Posterior cingulate gyrus (tissue), 11 donors: Measurements from ENCODE around the gene SNX24.
"Not testable (repeated sequence)": the region's sequence is repeated elsewhere in the genome, so short reads cannot be mapped to it uniquely, and the experiment has no call there.

Source experiments
- DNase-seq, 10 donors: peaks; one replicate each; pipeline versions ENCODE4 v3.0.0 to v3.0.0-alpha.2; 2020 to 2021; ENCODE audit warnings: mixed read lengths in 3 of 10
- intact Hi-C: fragments of 100-400 bp; cut with DNase I; formaldehyde crosslinking; loops from one replicate; pipeline ENCODE4 v1.15.1; 2023

The SNX24 gene

DNA sequence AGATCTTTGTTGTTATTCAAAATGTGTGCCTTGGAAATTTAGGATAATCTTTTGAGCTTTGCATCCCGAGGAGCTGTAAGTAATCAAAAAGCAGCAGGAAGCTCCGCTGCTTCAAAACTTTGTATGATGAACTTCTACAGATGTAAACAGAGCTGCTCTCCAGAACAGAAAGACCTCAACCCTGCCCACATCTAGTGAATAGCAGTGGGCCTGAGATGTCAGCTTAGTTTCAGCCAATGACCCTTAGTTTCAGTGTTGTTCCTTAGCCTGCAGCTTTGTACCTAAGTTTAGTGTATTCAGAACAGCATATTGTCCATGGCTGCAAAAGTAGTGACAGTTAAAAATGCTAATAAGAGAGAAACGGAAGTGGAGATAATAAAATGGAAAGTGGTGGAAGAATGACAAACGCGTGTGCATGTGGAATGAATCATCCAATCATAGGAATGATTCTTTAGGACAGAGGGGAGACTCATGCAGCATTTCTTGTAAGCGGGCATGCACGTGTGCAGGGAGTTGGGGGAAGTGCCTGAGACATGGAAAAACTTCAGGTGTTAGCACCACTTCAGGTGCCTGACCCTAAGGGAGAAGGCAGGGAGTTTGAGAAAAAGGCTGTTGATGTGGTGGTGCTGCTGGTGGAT is 24.9 kb downstream of the SNX24 start:
- intact Hi-C loops = no loop called here
- DNase-seq = no peak

DNA sequence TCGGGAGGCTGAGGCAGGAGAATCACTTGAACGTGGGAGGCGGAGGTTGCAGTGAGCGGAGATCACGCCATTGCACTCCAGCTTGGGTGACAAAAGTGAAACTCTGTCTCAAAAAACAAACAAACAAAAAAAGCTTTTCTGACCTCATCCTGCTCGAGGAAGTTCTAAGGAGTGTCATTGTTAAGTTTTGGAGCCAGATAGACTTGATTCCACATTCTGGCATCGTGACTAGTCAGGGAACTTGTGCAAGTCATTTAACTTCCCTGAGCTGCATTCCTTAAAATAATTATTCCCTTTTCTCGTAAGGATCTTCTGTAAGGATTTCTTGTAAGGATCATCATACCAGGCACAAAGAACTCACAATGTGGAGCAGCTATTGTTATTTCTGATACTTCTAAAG is 26.2 kb downstream of the SNX24 start:
- no peak for DNase-seq
- intact Hi-C loops = no loop called here

DNA sequence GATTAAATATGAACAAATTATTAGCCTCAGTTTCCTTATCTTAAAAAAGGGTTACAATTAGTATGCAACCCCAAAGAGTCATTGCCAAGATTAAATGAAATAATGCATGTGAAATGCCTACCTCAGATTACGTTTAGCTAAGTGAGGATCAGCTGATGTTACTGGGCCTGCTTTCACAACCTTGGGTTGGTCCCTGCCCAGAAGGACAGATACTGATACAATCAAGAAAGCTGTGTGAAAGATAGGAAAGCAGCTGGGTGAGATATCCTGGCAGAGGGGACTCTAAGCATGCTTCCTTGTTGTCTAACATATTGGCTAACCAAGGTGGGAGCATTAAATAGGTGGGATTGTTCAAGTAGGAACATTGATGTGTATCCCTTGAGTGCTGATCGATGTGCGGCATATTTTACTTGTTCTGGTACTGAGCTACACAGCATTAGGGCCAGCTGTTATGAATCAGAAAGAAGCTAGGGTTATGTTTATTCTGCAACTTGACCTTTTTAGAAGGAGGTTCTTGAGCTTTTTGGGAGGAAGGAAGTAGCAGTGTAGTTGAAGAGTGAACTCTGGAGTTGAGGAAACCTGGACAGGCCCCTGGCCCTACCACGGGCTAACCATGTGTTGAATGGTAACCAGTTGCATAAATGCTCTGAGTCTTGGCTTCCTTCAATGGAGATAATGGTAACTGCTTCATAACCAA is 28.9 kb downstream of the SNX24 start:
- intact Hi-C loops = no loop called here

DNA sequence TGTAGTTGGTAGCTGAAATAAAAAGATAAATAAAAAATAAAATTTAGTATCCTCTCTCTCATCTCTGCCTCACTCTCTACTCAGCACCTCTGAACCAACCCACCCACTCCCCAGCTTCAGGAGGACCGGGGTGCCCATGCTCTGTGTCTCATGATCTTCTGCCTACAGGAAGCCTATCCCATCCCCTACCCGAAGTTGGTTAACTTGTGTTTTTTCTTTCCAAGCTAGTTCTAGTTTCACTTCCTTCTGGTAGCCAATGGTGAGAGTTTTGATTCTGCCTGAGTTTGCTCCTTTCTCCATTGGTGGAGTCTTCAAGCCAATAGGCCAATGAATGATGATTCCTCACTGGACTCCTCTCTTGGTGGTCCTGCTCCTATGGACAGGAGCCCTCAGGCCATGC is 32.1 kb downstream of the SNX24 start:
- intact Hi-C loops = no loop called here
- no peak for DNase-seq

More for the DNA sequence above, 28.9 kb downstream of the SNX24 start:
- DNase-seq = no peak

DNA sequence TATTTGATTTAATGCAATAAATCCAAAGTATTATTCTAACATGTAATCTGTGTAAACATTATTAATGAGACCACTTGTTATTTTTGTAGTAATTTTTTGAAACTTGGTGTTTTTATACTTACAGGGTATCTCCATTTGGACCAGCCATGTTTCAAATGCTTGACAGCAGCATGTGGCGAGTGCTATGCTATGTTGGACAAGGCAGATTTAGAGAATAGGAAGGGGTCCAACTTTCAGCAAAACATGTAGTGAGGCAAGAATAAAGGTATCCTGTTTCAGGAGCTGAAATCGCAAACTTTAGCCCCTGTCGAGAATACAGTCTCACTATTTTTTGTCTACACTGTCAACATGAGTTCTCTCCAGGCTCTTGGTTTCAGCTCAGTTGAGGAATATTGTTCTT is 33.7 kb downstream of the SNX24 start:
- intact Hi-C loops = no loop called here
- DNase-seq = no peak

DNA sequence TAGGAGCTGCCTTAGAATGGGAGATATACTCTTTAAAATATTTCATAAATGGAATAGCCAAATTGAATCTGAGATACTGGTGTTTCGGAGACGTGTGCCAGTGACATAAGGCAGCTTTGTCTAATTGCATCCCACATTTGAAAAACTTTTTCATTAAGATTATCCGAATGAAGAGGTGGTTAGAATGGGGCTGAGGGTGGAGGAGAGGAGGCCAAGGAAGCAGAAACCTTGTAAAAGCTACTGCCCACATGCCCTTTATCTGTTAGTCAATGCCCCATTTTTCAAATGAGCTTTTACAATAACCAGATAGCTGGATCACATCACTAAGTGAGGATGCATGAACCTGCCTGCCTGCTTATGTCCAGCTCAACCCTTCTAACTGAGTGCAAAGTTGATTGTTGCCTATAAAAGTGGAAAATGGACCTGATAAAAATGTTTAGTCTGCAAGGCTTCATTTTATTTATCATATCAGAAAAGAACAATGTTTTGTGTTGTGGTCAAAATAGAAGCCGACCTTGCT is 34.8 kb downstream of the SNX24 start:
- no peak for DNase-seq
- intact Hi-C loops = no loop called here

DNA sequence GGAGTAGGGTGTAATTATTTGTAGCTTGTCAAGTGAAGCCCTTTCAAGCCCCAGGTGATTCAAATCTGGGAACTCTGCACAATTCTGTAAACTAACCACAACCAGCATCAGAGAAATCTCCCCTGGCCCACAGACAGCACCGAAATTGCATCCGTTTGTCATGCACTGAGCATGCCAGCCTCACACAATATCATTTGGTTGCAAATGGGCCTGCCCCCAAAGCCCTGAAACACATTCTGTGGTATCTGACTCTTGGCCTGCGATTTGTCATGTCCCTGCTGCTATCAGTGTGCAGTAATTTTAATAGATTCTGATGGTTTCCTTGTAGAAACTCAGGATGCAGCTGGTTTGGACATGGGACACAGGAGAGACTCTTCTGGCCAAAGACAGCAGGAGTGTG is 35.3 kb downstream of the SNX24 start:
- intact Hi-C loops = no loop called here

DNA sequence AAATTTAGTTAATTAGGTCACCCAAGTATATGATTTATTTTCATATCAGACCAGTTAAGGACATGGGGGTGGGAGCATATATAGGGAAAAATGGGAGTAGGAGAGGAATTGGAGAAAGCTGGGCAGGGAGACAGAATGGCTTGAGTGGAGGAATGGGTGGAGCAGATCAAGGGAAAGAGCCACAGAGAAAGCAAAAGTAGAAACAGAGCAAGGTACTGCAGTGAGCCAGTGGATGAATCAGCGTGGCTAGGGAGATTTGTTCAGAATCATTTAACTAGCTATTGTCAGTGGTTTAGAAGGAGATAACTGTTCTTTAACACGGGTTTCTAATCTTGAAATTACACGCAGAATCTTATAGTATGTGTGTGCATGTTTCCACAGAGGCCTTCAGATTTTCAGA is 37.4 kb downstream of the SNX24 start:
- DNase-seq = no peak
- intact Hi-C loops = no loop called here

More for the DNA sequence above, 35.3 kb downstream of the SNX24 start:
- DNase-seq = no peak

DNA sequence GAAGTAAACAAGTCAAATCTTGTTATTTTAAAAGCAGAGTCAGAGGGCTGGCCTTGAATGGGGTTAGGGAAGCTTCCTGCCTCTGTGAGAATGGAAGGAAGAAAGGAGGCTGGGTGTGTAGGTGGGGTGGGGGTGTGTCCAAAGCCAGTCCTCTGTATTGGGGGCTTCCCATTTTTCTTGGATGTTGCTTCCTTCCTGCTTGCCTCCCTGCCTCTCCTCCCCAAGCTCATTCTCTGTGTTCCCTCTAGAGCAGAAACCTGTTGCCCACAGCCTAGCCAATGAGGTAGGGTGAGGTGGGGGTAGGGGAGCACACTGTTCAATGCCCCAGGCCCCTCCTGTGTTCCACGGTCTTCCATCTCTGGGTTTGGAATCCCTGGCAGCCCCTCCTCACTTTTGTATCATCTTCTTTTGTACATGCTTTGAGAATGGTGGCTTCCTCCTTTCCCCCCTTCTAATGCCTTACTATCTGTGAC is 39.7 kb downstream of the SNX24 start:
- DNase-seq = no peak
- intact Hi-C loops = no loop called here

DNA sequence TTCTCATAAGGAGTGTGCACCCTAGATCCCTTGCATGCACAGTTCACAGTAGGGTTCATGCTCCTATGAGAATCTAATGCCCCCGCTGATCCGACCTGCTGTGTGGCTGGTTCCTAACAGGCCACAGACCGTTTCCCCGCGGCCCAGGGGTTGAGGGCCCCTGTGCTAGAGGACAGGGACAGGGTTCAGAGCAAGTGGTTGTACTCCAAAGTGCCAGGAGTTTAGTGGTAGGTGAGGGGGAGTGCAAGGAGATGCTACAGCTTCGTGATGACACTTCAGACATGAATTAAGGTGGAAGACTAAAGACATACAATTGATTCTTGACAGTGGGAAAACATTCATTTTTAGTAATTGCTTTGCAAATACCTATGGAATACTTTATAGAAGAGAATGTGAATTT is 40.5 kb downstream of the SNX24 start:
- intact Hi-C loops = no loop called here
- no peak for DNase-seq

DNA sequence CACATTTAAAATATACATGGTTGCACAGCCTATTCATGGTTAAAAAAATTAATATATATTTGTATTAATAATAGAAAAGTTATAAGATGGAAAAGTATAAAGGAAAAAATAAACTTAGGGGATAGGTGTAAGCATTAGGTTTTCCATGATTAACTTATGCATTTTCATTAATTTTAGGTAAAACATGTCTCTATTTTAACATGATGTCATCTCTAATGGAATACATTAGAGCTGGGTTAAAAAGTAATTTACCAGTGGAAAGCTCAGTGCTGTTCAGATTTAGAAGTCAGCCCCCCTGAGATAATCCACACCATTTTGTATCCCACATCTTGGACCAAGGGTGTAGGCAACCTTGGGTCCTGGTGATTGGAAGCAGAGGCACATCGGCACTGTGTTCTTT is 49.7 kb downstream of the SNX24 start:
- intact Hi-C loops = no loop called here
- DNase-seq = no peak

DNA sequence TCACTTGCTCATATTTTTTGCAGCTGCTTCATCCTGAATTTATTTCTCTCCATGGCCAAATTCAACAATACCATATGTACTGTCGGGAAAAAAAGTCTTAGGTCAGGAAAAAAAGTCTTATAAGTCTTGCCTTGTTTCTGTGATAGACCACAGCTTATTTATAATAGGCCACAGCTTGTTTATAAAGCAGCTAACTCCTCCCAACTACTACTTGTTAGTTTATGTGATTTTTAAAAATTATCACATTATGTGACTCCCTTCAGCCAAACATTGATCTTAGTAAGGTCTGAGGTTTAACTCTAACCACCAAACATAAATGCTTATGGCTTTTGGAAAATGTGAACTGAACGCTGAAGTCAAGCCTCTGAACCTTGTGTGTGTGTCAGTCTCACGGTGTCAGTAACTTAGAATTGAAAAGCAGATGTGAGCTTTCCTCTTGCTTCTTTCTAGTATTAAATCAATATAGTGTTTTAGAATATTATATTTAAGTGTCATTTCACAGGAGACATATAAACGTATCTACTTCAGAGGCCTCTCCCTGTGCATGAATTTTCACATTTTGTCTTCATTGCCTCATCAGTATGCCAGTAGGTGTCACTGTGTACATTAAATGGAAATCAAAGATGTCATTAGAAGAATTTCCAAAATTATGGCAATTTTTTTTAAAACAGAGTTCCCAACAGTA is 51.3 kb downstream of the SNX24 start:
- intact Hi-C loops = no loop called here
- no peak for DNase-seq

DNA sequence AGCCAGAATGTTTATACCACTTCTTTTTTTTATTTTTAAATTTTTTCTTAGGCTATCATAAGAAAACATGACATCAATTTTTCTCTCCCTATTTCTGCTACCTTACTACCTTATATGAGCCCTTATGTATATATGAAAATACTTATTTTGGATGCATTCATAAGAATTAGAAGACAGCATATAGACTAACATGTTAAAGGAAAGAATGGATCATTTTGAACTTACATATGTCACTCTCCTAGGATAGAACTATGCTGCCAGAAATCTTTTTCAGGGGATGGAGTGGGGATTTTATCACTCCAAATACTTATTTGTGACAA is 51.8 kb downstream of the SNX24 start:
- DNase-seq = no peak
- intact Hi-C loops = no loop called here

DNA sequence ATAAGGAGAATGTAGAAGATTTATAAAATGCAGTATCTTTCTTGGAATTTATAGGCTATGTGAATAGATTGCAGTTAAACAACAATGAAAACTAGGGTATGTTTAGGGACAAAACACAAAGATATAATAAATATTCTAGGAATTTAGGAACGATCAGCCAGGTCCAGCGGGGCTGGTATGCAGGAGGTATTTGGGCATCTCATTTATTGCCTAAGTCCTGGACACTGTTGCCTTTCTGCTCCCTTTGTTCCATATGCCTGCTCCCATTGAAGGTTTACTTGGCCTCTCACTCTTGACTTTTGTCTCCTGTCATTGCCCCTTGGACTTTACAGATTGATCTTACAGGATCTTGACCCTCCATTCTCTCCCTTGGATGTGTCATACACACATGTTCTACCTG is 55.9 kb downstream of the SNX24 start:
- no peak for DNase-seq
- intact Hi-C loops = no loop called here

DNA sequence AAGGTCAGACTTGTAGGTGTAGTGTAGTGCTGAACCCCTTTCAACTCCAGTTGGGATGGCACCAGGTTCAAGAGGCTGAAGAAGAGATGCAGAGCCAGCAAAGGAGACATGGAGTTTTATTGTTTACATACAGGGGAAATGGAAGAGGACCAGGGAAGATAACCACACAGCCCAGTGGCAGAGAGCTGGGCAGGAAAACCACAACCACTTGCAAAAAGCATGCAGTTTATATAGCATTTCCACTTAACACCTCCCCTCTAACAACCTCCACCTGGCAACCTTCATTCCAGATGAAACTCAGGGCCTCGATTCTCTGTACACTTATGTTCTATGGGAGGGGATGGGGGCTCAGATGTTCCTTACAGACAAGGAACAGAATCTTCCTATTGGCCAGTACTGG is 56.9 kb downstream of the SNX24 start:
- DNase-seq = no peak
- intact Hi-C loops = no loop called here

DNA sequence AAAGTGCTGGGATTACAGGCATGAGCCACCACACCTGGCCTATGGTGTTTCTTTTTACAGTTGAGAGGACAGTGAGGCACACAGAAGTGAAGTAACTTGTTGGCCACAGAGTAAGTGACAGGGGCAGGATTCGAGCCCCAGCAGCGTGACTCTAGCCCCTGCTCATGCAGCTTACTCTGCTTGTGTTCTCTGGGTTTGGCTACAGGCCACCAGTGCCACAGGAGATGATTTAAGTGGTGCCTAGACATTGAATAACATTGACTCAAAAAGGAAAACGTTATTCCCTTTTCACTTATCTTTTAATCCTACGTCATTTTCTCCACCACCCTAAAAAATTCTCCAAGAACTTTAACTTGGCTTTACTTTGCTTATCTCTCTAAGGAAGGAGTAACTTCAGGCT is 61.4 kb downstream of the SNX24 start:
- intact Hi-C loops = no loop called here
- no peak for DNase-seq

DNA sequence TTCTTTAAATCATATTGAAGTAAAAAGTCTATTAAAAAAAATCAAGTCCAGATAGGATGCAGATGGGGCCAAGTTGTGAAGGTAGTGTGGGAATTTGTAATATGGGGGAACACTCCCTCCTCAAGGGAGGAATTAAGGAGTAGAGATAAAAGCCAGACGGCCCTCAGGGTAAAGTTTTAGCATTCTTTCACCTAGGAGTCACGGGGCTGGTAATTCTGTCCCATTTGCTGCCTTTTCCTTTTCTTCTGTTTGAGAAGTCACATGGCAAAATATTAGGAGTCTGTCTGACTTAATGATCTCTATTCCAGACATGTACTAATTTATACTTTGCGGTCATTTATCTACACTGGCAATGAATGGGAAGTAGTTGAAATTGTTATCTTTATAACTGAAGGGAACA is 61.9 kb downstream of the SNX24 start:
- intact Hi-C loops = no loop called here
- no peak for DNase-seq

DNA sequence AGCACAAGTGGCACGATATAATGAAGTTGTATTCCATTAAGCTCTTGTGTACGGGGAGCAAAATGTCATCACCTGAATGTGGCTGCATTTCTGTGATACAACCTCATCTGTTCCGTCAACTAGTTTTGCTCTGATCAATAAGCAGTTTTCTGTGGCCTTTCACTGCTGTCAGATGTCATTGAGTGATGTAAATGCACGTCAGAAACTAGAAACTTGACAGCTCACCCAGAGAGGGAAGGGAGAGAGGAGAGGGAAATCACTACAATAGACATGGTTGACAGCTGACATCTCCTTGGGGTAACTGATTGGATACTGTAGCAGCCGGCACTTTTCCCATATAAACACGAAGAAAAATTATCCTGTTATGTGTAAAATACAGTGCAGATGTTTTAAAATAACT is 62.7 kb downstream of the SNX24 start:
- intact Hi-C loops = no loop called here
- no peak for DNase-seq

DNA sequence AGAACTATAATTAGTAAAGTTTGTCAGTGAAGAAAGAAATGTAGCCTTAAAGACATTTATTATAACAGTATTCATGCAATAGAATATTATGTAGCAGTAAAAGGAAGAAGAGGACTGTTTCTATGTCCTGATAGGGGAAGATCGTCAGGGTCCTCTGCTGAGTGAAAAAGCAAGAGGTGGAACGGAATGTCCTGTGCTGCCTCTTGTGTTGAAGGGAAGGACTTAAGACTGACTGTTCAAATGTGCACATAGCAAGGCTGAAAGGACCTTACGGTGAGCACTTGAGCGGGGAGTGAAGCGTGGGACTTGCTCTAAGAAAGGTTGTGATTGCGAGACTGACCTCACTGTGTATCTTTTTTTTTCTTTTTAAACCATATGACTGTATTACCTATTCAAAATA is 63.2 kb downstream of the SNX24 start:
- intact Hi-C loops = no loop called here
- no peak for DNase-seq

DNA sequence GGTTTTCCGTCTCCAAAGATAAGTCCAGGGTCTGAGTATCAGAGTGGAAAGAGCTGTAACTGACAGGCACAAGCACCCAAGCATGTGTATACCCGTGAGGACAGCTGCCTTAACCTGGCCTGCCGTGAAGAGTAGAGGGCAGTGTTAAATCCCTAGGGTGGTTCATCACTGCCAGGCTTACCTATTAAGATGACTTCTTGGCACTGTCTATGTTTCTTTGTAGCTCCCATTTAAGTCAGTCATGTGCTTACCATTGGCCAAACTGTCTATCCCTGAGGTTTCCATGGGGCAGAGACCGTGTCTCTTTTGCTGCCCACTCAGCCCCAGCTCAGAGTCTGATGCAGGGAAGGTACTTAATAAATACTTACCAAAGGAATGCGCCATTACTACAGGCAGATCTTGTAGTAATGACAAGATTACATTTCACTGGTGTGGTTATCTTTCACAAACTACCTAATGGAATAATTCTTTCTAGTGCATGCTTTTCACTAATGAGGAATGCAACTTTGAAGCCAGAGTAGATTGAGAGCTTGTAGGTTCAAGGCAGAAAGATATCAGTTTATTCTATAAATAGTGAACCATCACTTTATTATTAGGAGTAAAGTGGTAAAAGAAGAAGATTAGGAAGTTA is 64.2 kb downstream of the SNX24 start:
- intact Hi-C loops = no loop called here
- DNase-seq = no peak

DNA sequence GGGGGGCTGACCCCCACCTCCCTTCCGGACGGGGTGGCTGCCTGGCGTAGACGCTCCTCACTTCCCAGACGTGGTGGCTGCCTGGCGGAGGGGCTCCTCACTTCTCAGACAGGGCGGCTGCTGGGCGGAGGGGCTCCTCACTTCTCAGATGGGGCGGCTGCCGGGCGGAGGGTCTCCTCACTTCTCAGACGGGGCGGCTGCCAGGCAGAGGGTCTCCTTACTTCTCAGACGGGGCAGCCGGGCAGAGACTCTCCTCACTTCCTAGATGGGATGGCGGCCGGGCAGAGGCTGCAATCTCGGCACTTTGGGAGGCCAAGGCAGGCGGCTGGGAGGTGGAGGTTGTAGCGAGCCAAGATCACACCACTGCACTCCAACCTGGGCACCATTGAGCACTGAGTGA is 68.0 kb downstream of the SNX24 start:
- intact Hi-C loops, DNase-seq: not testable (repeated sequence)
